Activated CD4-positive, CD25-positive, alpha-beta regulatory T cell treated with anti-CD3 and anti-CD28 coated beads, Interleukin-2, amount 50 U/mL, for 72 hours (primary cell): ENCODE results near the gene GPR173.

ENCODE experiments used
- DNase-seq: peaks from one replicate; pipeline ENCODE4 v3.0.0; 2021

Gene GPR173

GRCh38 chrX:53048169-53049126 lies at the start of gene GPR173:
Gene GPR173 (plus strand): TSS chrX:53048789. CDS start chrX:53076622, 27,833 bp downstream.
- DNase-seq, result no peak

GRCh38 chrX:53000447-53001135 lies 48.0 kb upstream of the GPR173 start:
- DNase-seq, result no peak

GRCh38 chrX:53001958-53002357 lies 46.6 kb upstream of the GPR173 start:
- DNase-seq, result no peak

- DNase-seq, result no peak
Observed at GRCh38 chrX:53003111-53003510, 45.5 kb upstream of the GPR173 start.

GRCh38 chrX:53004038-53004437 lies 44.6 kb upstream of the GPR173 start:
- no peak for DNase-seq

- no peak for DNase-seq
Observed at GRCh38 chrX:53004811-53005210, 43.8 kb upstream of the GPR173 start.

GRCh38 chrX:53005327-53005726 lies 43.3 kb upstream of the GPR173 start:
- DNase-seq, result no peak

- no peak for DNase-seq
Observed at GRCh38 chrX:53009032-53009431, 39.6 kb upstream of the GPR173 start.

GRCh38 chrX:53013291-53013690 lies 35.3 kb upstream of the GPR173 start:
- DNase-seq, result no peak

- DNase-seq, result no peak
Observed at GRCh38 chrX:53018627-53019026, 30.0 kb upstream of the GPR173 start.

GRCh38 chrX:53022381-53022780 lies 26.2 kb upstream of the GPR173 start:
- DNase-seq, result no peak

GRCh38 chrX:53028678-53029077 lies 19.9 kb upstream of the GPR173 start:
- DNase-seq, result no peak

GRCh38 chrX:53031380-53031779 lies 17.2 kb upstream of the GPR173 start:
- DNase-seq, result no peak

GRCh38 chrX:53036149-53036548 lies 12.4 kb upstream of the GPR173 start:
- DNase-seq, result no peak

- DNase-seq, result no peak
Observed at GRCh38 chrX:53039236-53039635, 9.4 kb upstream of the GPR173 start.

GRCh38 chrX:53044995-53045394 lies 3.6 kb upstream of the GPR173 start:
- no peak for DNase-seq

- no peak for DNase-seq
Observed at GRCh38 chrX:53047228-53047627, 1.4 kb upstream of the GPR173 start.

- no peak for DNase-seq
Observed at GRCh38 chrX:53049127-53049517, 533 bp downstream of the GPR173 start.

- no peak for DNase-seq
Observed at GRCh38 chrX:53050841-53051240, 2.3 kb downstream of the GPR173 start.

- no peak for DNase-seq
Observed at GRCh38 chrX:53055244-53055849, 6.8 kb downstream of the GPR173 start.

- DNase-seq, result no peak
Observed at GRCh38 chrX:53056292-53056691, 7.7 kb downstream of the GPR173 start.

GRCh38 chrX:53065104-53065503 lies 16.5 kb downstream of the GPR173 start:
- no peak for DNase-seq

- no peak for DNase-seq
Observed at GRCh38 chrX:53071064-53071463, 22.5 kb downstream of the GPR173 start.
